ENCODE data around the gene DAPK1. TPM values are rescaled to one million over a fixed set of nuclear protein-coding genes. Genes with fewer than 3 reads are reported as not detected.

DAPK1 gene
- total RNA-seq, 1 donor: 8.6 TPM

GRCh38 chr9:87701931-87702421, 204.3 kb downstream of the DAPK1 start:
- TF ChIP-seq CTCF (IDR thresholded peaks at IDR 0.05; ENCODE audit: insufficient read depth, low read depth, low read length): no peak
- H3K4me3 ChIP-seq (ENCODE audit: low read depth, low read length): no peak overlapping the region
- no peak for DNase-seq (ENCODE audit: low read depth)

DNA sequence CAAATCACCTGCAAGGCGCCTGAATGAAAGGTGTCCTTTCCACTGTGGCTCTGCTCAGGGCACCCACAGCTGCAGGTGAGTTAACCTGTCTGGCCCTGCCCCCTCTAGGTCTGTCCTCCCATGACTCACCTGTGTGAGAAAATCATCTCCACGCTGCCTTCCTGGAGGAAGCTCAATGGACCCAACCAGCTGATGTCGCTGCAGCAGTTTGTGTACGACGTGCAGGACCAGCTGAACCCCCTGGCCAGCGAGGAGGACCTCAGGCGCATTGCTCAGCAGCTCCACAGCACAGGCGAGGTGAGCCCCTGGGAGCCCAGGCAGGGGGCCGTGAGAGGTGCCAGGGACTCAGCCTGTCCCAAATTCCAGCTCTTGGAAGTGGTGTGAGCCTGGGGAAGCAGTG, 205.3 kb downstream of the DAPK1 start:
- TF ChIP-seq CTCF (IDR thresholded peaks at IDR 0.05; ENCODE audit: insufficient read depth, low read depth, low read length): no peak
- H3K4me3 ChIP-seq (ENCODE audit: low read depth, low read length): no peak overlapping the region
- no peak for DNase-seq (ENCODE audit: low read depth)

DNA sequence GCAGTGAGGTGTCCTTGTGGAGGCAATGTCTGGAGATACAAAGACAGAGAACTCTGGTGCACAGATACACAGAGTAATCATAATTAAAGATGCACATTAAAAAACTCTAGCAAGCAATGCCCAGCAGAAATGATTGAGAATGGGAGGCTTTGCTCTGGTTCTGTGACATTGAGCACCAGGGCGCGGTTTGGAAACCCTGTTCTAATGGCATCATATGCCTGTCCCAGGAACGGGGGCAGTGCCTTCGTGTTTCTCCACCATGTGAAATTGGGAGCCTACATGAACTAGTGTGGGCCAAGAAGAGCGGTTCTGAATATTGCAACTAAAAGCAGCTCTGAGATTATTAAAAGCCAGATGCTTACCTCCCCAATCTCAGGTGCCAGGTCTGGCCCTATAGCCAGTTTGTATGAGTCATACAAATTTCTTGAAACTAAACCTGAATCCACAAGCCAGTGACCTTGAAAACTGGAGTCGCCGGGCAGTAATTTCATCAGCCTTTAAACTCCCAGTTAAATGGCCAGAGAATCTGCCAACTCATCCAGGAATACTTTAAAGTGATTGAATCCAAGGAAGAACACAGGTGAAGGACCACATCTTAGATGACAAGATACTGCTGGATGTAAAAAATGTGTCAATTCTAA, 206.1 kb downstream of the DAPK1 start:
- no peak for TF ChIP-seq CTCF (IDR thresholded peaks at IDR 0.05; ENCODE audit: insufficient read depth, low read depth, low read length)
- DNase-seq (ENCODE audit: low read depth): no peak
- no peak overlapping the region for H3K4me3 ChIP-seq (ENCODE audit: low read depth, low read length)

GRCh38 chr9:87704342-87704741, 206.7 kb downstream of the DAPK1 start:
- no peak for DNase-seq (ENCODE audit: low read depth)
- TF ChIP-seq CTCF (IDR thresholded peaks at IDR 0.05; ENCODE audit: insufficient read depth, low read depth, low read length): no peak
- H3K4me3 ChIP-seq (ENCODE audit: low read depth, low read length): no peak overlapping the region

GRCh38 chr9:87706066-87706739, 208.5 kb downstream of the DAPK1 start:
- H3K4me3 ChIP-seq (ENCODE audit: low read depth, low read length): no peak overlapping the region
- DNase-seq (ENCODE audit: low read depth): no peak
- TF ChIP-seq CTCF (IDR thresholded peaks at IDR 0.05; ENCODE audit: insufficient read depth, low read depth, low read length): no peak

- TF ChIP-seq CTCF (IDR thresholded peaks at IDR 0.05; ENCODE audit: insufficient read depth, low read depth, low read length): no peak
- DNase-seq (ENCODE audit: low read depth): peak; percentile 61
These were observed 210.3 kb downstream of the DAPK1 start for GRCh38 chr9:87707805-87708506.

More at GRCh38 chr9:87707805-87708506, 210.3 kb downstream of the DAPK1 start:
- H3K4me3 ChIP-seq (ENCODE audit: low read depth, low read length): no peak overlapping the region
